Liver (tissue), 2 donors: ENCODE measurements around the gene SH2B3.

Experiments used
- TAF1 ChIP-seq: conservative IDR thresholded peaks from 2 replicates; pipeline ENCODE4 v1.6.1; 2016; ENCODE audit warnings: antibody characterized with exemption, mild to moderate bottlenecking
- TF ChIP-seq, protein P1 (sequence below): IDR thresholded peaks from 2 replicates; pipeline ENCODE4 v1.6.1; 2016; ENCODE audit warnings: antibody characterized with exemption
- donor health status: healthy.

DNA sequence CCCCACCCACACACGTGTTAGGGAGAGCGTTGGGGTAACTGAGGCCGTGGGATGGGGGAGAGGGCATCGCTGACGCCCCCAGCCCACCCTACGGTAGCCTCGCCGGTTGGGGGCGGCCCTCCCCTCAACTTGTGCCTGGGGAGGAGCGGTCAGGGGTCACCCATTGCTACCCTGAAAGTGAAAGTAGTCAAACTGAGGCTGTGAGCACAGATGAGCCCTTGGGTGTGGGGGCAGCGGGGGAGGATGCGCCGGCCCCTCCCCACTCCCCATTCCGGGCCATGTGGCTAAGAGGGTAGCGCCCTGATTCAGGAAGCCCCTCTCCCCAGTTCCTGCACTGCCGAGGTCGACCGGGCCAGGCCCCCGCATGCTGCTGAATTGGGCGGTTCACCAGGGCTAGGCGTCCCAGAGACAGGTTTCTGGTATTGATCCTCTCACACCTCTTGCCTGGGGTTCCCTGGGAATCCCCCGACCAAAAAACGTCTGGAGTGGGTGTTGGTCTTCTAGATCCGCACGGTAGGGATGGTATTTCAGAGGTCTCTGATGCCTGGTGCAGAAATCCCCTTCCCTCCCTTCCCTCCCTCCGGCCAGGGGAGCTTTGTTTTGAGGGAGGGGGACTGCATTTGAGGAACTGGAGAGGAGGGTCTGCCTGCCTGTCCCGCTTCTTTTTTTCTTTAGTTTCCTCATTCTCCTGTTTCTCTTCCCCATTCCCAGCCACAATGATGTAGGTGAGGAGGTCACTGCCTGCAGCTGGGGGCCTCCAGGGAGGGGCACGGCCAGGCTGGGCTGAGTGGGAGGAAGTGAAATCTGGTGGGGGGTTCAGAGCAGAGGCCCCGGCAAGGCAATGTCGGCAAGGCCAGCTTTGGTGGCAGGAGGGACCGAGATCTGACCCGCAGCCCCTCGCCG, 1.0 kb downstream of the SH2B3 start:
- TF ChIP-seq, protein P1, sequence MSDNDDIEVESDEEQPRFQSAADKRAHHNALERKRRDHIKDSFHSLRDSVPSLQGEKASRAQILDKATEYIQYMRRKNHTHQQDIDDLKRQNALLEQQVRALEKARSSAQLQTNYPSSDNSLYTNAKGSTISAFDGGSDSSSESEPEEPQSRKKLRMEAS = no peak
- TF ChIP-seq TAF1 = no peak
